H9 (cell line): ENCODE measurements around the gene NKPD1. TPM values are rescaled to one million over a fixed set of nuclear protein-coding genes. Genes with fewer than 3 reads are reported as not detected.

Source experiments
- DNase-seq: peaks from one replicate; pipeline ENCODE4 v3.0.0-alpha.2; 2017
- H2AFZ ChIP-seq: one replicate; pipeline ENCODE4 v1.6.1; 2013; ENCODE audit warnings: mild to moderate bottlenecking, low read length, control low read depth, moderate library complexity
- H2AK5ac ChIP-seq: 2 replicates; pipeline ENCODE4 v1.6.1; 2013; ENCODE audit warnings: low read length, control low read depth, mixed read lengths; ENCODE audit not compliant: insufficient read length
- H2BK120ac ChIP-seq: one replicate; pipeline ENCODE4 v1.6.1; 2013; ENCODE audit warnings: low read depth, mild to moderate bottlenecking, low read length, control low read depth, inconsistent platforms; ENCODE audit not compliant: poor library complexity, severe bottlenecking
- H2BK12ac ChIP-seq: 2 replicates; pipeline ENCODE4 v1.6.1; 2013; ENCODE audit warnings: low read length, control low read depth, mixed read lengths, low read depth; ENCODE audit not compliant: insufficient read length
- H2BK15ac ChIP-seq: 2 replicates; pipeline ENCODE4 v1.6.1; 2013; ENCODE audit warnings: low read depth, low read length, control low read depth
- H2BK20ac ChIP-seq: one replicate; pipeline ENCODE4 v1.6.1; 2013; ENCODE audit warnings: low read depth, mild to moderate bottlenecking, low read length, control low read depth, inconsistent platforms; ENCODE audit not compliant: poor library complexity, severe bottlenecking
- H2BK5ac ChIP-seq: 2 replicates; pipeline ENCODE4 v1.6.1; 2013; ENCODE audit warnings: low read length, control low read depth, mixed read lengths; ENCODE audit not compliant: insufficient read length
- H3K14ac ChIP-seq: 2 replicates; pipeline ENCODE4 v1.6.1; 2013; ENCODE audit warnings: low read length, control low read depth; ENCODE audit not compliant: insufficient read depth
- H3K18ac ChIP-seq: 2 replicates; pipeline ENCODE4 v1.6.1; 2013; ENCODE audit warnings: low read depth, mild to moderate bottlenecking, mixed read lengths, low read length, control low read depth; ENCODE audit not compliant: insufficient read length
- H3K23ac ChIP-seq: 2 replicates; pipeline ENCODE4 v1.6.1; 2013; ENCODE audit warnings: low read length, control low read depth, mixed read lengths, low read depth; ENCODE audit not compliant: insufficient read length
- H3K23me2 ChIP-seq: 2 replicates; pipeline ENCODE4 v1.6.1; 2013; ENCODE audit warnings: low read depth, mild to moderate bottlenecking, mixed read lengths, low read length, control low read depth; ENCODE audit not compliant: insufficient read length, poor library complexity, severe bottlenecking
- H3K27ac ChIP-seq: 2 replicates; pipeline ENCODE4 v1.5.1; 2013; ENCODE audit warnings: low read length, control low read depth, mixed read lengths, low read depth; ENCODE audit not compliant: insufficient read length
- H3K27me3 ChIP-seq: 2 replicates; pipeline ENCODE4 v1.6.1; 2013; ENCODE audit warnings: low read length, control low read depth, inconsistent platforms; ENCODE audit not compliant: insufficient read depth
- H3K4ac ChIP-seq: 2 replicates; pipeline ENCODE4 v1.6.1; 2013; ENCODE audit warnings: low read depth, mild to moderate bottlenecking, control low read depth, inconsistent platforms, low read length, moderate library complexity
- H3K4me1 ChIP-seq: 2 replicates; pipeline ENCODE4 v1.6.1; 2013; ENCODE audit warnings: low read length, control low read depth, inconsistent platforms; ENCODE audit not compliant: insufficient read depth
- H3K4me2 ChIP-seq: 2 replicates; pipeline ENCODE4 v1.6.1; 2013; ENCODE audit warnings: low read length, control low read depth, mixed read lengths; ENCODE audit not compliant: insufficient read length, insufficient read depth
- H3K56ac ChIP-seq: 2 replicates; pipeline ENCODE4 v1.6.1; 2013; ENCODE audit warnings: low read depth, mild to moderate bottlenecking, mixed read lengths, low read length, control low read depth; ENCODE audit not compliant: insufficient read length
- H3K79me1 ChIP-seq: 2 replicates; pipeline ENCODE4 v1.6.1; 2013; ENCODE audit warnings: low read depth, mild to moderate bottlenecking, moderate library complexity, low read length, control low read depth, inconsistent platforms; ENCODE audit not compliant: insufficient read depth, poor library complexity, severe bottlenecking
- H3K79me2 ChIP-seq: 2 replicates; pipeline ENCODE4 v1.6.1; 2013; ENCODE audit warnings: low read length, control low read depth, inconsistent platforms; ENCODE audit not compliant: insufficient read depth
- H3K9ac ChIP-seq: 2 replicates; pipeline ENCODE4 v1.6.1; 2013; ENCODE audit warnings: low read length, control low read depth, mixed read lengths; ENCODE audit not compliant: insufficient read length; ENCODE audit errors: extremely low read depth
- H3K9me3 ChIP-seq: one replicate; pipeline ENCODE4 v1.6.1; 2013; ENCODE audit warnings: low read depth, low read length, inconsistent platforms; ENCODE audit not compliant: control insufficient read depth
- H3T11ph ChIP-seq: one replicate; pipeline ENCODE4 v1.6.1; 2013; ENCODE audit warnings: mild to moderate bottlenecking, low read length, control low read depth, inconsistent platforms
- H4K20me1 ChIP-seq: one replicate; pipeline ENCODE4 v1.6.1; 2013; ENCODE audit not compliant: control insufficient read depth, insufficient read length, insufficient read depth
- H4K5ac ChIP-seq: 2 replicates; pipeline ENCODE4 v1.6.1; 2013; ENCODE audit warnings: low read depth, mild to moderate bottlenecking, mixed read lengths, low read length, control low read depth; ENCODE audit not compliant: insufficient read length
- H4K8ac ChIP-seq: replicated peaks from 2 replicates; pipeline ENCODE4 v1.6.1; 2013; ENCODE audit warnings: low read length, control low read depth, mixed read lengths, low read depth; ENCODE audit not compliant: insufficient read length
- H4K91ac ChIP-seq: 2 replicates; pipeline ENCODE4 v1.6.1; 2013; ENCODE audit warnings: low read depth, mild to moderate bottlenecking, moderate library complexity, mixed read lengths, low read length, control low read depth; ENCODE audit not compliant: insufficient read length
- H3K27ac Mint-ChIP-seq, 3 experiments: 2 replicates in 2 of 3; 3 replicates in 1 of 3; pipeline ENCODE4 v1.8.0; 2020 to 2021; ENCODE audit warnings: mixed read lengths in 3 of 3, mild to moderate bottlenecking in 1 of 3, moderate library complexity in 1 of 3
- H3K27me3 Mint-ChIP-seq: 2 replicates; pipeline ENCODE4 v1.8.0; 2021; ENCODE audit warnings: low read depth, mild to moderate bottlenecking, moderate library complexity, mixed read lengths
- H3K36me3 Mint-ChIP-seq, 3 experiments: 2 replicates in 2 of 3; 3 replicates in 1 of 3; pipeline ENCODE4 v1.8.0; 2020 to 2021; ENCODE audit warnings: low read depth in 3 of 3, mixed read lengths in 3 of 3; ENCODE audit not compliant: insufficient read depth in 1 of 3
- H3K4me1 Mint-ChIP-seq, 2 experiments: 2 replicates each; pipeline ENCODE4 v1.8.0; 2020; ENCODE audit warnings: mixed read lengths in 2 of 2
- H3K4me3 Mint-ChIP-seq, 2 experiments: 2 replicates in 1 of 2; 3 replicates in 1 of 2; pipeline ENCODE4 v1.8.0; 2020 to 2021; ENCODE audit warnings: mild to moderate bottlenecking in 2 of 2, mixed read lengths in 2 of 2, moderate library complexity in 1 of 2
- H3K9me3 Mint-ChIP-seq, 2 experiments: 2 replicates in 1 of 2; 3 replicates in 1 of 2; pipeline ENCODE4 v1.8.0; 2020; ENCODE audit warnings: mild to moderate bottlenecking in 2 of 2, mixed read lengths in 2 of 2, moderate library complexity in 1 of 2
- CTCF ChIP-seq: fragments of 200-600 bp; sonication (generic); conservative IDR thresholded peaks from 3 replicates; pipeline ENCODE4 v1.8.0; 2021; ENCODE audit warnings: antibody characterized with exemption, mild to moderate bottlenecking
- WGBS: extraction: QIAGEN DNeasy Blood & Tissue Kit; methylation state at CpG from one replicate; pipeline ENCODE4 v1.1.7; 2013; ENCODE audit warnings: missing lambda C conversion rate, low lambda C conversion rate, mixed read lengths; ENCODE audit not compliant: insufficient read length; ENCODE audit errors: extremely low coverage; 5-methylcytosine and 5-hydroxymethylcytosine counted together
- total RNA-seq: library from RNA; stranded (reverse); gene quantifications from 2 replicates; pipeline ENCODE4 v1.2.1, GENCODE V29; 2021

NKPD1 gene
- total RNA-seq, 1 experiment from 2014 or later, result 0.17 TPM

GRCh38 chr19:45159210-45159970 is 1.4 kb downstream of the NKPD1 start:
- H3K27ac Mint-ChIP-seq, result no peak overlapping the region

More at GRCh38 chr19:45159210-45159970, 1.4 kb downstream of the NKPD1 start:
- no peaks in the 10 kb centered on the region for H3K9me3 Mint-ChIP-seq
- Histone ChIP-seq H4K20me1 (no peaks in the 10 kb centered on the region), H2BK15ac (no peak overlapping the region), H3K14ac (no peak overlapping the region), H3K18ac (no peak overlapping the region), H2AFZ (no peak overlapping the region), H3K23ac (no peak overlapping the region), H3K9ac (no peak overlapping the region), H3K79me1 (no peaks in the 10 kb centered on the region), H2BK120ac (no peak overlapping the region), H3K4me2 (no peak overlapping the region), H4K5ac (no peak overlapping the region), H2BK5ac (no peak overlapping the region), H3K27me3 (no peaks in the 10 kb centered on the region), H3K27ac (no peak overlapping the region), H3K9me3 (no peaks in the 10 kb centered on the region), H4K91ac (no peak overlapping the region), H3K56ac (no peak overlapping the region), H3K79me2 (no peaks in the 10 kb centered on the region), H3K23me2 (no peaks in the 10 kb centered on the region), H4K8ac (no peak overlapping the region), H2BK12ac (no peak overlapping the region), H2BK20ac (no peak overlapping the region), H3K4me1 (no peaks in the 10 kb centered on the region), H2AK5ac (no peak overlapping the region), H3T11ph (no peak overlapping the region), H3K4ac (no peak overlapping the region)
- H3K36me3 Mint-ChIP-seq, result no peaks in the 10 kb centered on the region
- no peak for DNase-seq
- H3K27me3 Mint-ChIP-seq, result peaks cover 67% of the 10 kb centered on the region
- no peak for TF ChIP-seq CTCF
- peaks cover 6 to 35% of the 10 kb centered on the region in 2 experiments for H3K4me1 Mint-ChIP-seq
- WGBS, result no CpG with 5 or more reads among the region's 12 CpGs
- no peak overlapping the region for H3K4me3 Mint-ChIP-seq
